Fibroblast of lung (primary cell): ENCODE measurements around the gene EFNB2. TPM values are rescaled to one million over a fixed set of nuclear protein-coding genes. Genes with fewer than 3 reads are reported as not detected.

Experiments
- DNase-seq, 2 donors: peaks; one replicate each; pipeline versions ENCODE4 v3.0.0 to v3.0.0-alpha.2; 2010; ENCODE audit warnings: low read depth in 2 of 2
- H2AFZ ChIP-seq: 2 replicates; pipeline ENCODE4 v1.5.1; 2012; ENCODE audit warnings: low read length, control low read depth, inconsistent platforms
- H3K27ac ChIP-seq: 2 replicates; pipeline ENCODE4 v1.5.1; 2011; ENCODE audit warnings: low read length, control low read depth; ENCODE audit not compliant: insufficient read depth
- H3K27me3 ChIP-seq: 2 replicates; pipeline ENCODE4 v1.5.1; 2011; ENCODE audit warnings: mild to moderate bottlenecking, low read length; ENCODE audit not compliant: control insufficient read depth, insufficient read depth
- H3K36me3 ChIP-seq: 2 replicates; pipeline ENCODE4 v1.5.1; 2011; ENCODE audit warnings: low read length; ENCODE audit not compliant: control insufficient read depth, insufficient read depth
- H3K4me1 ChIP-seq: 2 replicates; pipeline ENCODE4 v1.5.1; 2011; ENCODE audit warnings: low read length; ENCODE audit not compliant: control insufficient read depth, insufficient read depth; ENCODE audit errors: extremely low read depth
- H3K4me2 ChIP-seq: 2 replicates; pipeline ENCODE4 v1.5.1; 2011; ENCODE audit warnings: low read length, control low read depth; ENCODE audit not compliant: insufficient read depth; ENCODE audit errors: extremely low read depth
- H3K4me3 ChIP-seq, 4 experiments: fragments of 200-600 bp in 1 of 4; sonication (generic) in 1 of 4; replicated peaks in 1 of 4; 2 replicates each; pipeline ENCODE4 v1.5.1; 2011 to 2016; ENCODE audit warnings: low read length in 4 of 4, low read depth in 3 of 4, mild to moderate bottlenecking in 3 of 4, control low read depth in 2 of 4, inconsistent platforms in 1 of 4, mixed read lengths in 1 of 4; ENCODE audit not compliant: insufficient read depth in 1 of 4; ENCODE audit errors: control extremely low read depth in 1 of 4
- H3K79me2 ChIP-seq: 2 replicates; pipeline ENCODE4 v1.5.1; 2012; ENCODE audit warnings: mild to moderate bottlenecking, low read length, inconsistent platforms; ENCODE audit not compliant: control insufficient read depth, insufficient read depth
- H3K9ac ChIP-seq: 2 replicates; pipeline ENCODE4 v1.5.1; 2011; ENCODE audit warnings: mild to moderate bottlenecking, low read length, control low read depth; ENCODE audit not compliant: insufficient read depth
- H3K9me3 ChIP-seq: 2 replicates; pipeline ENCODE4 v1.5.1; 2012; ENCODE audit warnings: low read depth, low read length; ENCODE audit not compliant: control insufficient read depth, insufficient read depth
- H4K20me1 ChIP-seq: 2 replicates; pipeline ENCODE4 v1.5.1; 2011; ENCODE audit warnings: low read length; ENCODE audit not compliant: control insufficient read depth, insufficient read depth; ENCODE audit errors: extremely low read depth
- EZH2 ChIP-seq: IDR thresholded peaks from 2 replicates; pipeline ENCODE4 v1.5.1; 2012; ENCODE audit warnings: low read length, control low read depth, mild to moderate bottlenecking; ENCODE audit errors: missing control alignments
- polyA plus RNA-seq, 2 donors: library from polyadenylated mRNA; depleted of rRNA in 1 of 2; stranded (reverse) in 1 of 2; unstranded in 1 of 2; fragments of >200 nt; gene quantifications; 2 replicates each; pipeline ENCODE4 v1.2.1, GENCODE V29; 2011 to 2012; ENCODE audit warnings: missing spikeins in 1 of 2
- total RNA-seq: library from RNA; depleted of rRNA; stranded (reverse); fragments of >200 nt; gene quantifications from 2 replicates; pipeline ENCODE4 v1.2.1, GENCODE V29; 2014
- TF ChIP-seq, protein P1 (sequence below), 2 donors: IDR thresholded peaks in 1 of 2; conservative IDR thresholded peaks in 1 of 2; 1 replicate in 1 of 2; 2 replicates in 1 of 2; pipeline ENCODE4 v1.5.1; 2011 to 2012; ENCODE audit warnings: low read length in 2 of 2, control low read depth in 1 of 2, inconsistent platforms in 1 of 2, low read depth in 1 of 2, mild to moderate bottlenecking in 1 of 2

EFNB2 gene
- total and polyA plus RNA-seq, 2 donors (not counting 1 experiment from before 2014, with no cell fraction given): 13.5 to 20.0 TPM

DNA sequence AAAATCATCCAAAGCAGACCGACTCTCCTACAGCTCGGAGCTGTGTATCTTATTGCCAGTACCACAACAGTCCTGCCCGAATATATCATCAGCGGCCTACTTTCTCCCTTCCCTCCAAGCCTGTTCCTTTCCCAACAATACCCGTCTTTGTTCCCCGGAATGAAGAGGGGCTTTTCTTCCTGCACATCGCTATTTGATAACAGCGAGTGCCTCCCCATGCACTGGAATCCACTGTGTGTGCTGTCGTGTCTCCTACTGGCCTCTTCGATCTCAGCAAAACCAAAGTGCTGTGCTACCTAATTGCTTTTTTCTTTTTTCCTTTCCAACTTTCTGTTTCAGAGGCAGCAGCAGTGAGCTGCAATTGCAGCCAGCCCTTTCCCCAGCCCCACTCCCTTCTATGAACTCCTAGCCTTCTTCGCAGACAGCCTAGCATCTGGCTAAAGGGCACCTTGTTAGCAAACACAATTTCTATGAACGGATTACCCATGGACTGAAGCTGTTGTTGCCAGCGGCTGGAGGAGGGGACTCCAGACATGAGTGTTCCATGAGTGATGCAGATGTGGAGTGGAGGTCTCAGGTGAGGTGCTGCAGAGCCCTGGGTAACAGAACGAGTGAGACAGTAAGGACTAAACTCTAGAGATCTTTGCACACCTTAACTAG is 43.4 kb downstream of the EFNB2 start:
- TF ChIP-seq EZH2: no peak
- TF ChIP-seq, protein P1, sequence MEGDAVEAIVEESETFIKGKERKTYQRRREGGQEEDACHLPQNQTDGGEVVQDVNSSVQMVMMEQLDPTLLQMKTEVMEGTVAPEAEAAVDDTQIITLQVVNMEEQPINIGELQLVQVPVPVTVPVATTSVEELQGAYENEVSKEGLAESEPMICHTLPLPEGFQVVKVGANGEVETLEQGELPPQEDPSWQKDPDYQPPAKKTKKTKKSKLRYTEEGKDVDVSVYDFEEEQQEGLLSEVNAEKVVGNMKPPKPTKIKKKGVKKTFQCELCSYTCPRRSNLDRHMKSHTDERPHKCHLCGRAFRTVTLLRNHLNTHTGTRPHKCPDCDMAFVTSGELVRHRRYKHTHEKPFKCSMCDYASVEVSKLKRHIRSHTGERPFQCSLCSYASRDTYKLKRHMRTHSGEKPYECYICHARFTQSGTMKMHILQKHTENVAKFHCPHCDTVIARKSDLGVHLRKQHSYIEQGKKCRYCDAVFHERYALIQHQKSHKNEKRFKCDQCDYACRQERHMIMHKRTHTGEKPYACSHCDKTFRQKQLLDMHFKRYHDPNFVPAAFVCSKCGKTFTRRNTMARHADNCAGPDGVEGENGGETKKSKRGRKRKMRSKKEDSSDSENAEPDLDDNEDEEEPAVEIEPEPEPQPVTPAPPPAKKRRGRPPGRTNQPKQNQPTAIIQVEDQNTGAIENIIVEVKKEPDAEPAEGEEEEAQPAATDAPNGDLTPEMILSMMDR (conservative IDR thresholded peaks at IDR 0.05 in 1 of 2, IDR thresholded peaks at IDR 0.05 in 1 of 2; ENCODE audit: low read depth in 1 of 2, low read length in 2 of 2): no peak
- H3K9ac ChIP-seq: no peak overlapping the region
- H3K27me3 ChIP-seq: no peaks in the 10 kb centered on the region
- peaks cover 4% of the 10 kb centered on the region for H3K36me3 ChIP-seq
- DNase-seq: no peak
- H3K9me3 ChIP-seq: no peaks in the 10 kb centered on the region
- no peaks in the 10 kb centered on the region for H4K20me1 ChIP-seq
- no peaks in the 10 kb centered on the region for H3K4me1 ChIP-seq
- no peak overlapping the region for H3K4me3 ChIP-seq
- H3K27ac ChIP-seq: no peak overlapping the region
- no peaks in the 10 kb centered on the region for H3K79me2 ChIP-seq
- H3K4me2 ChIP-seq: no peak overlapping the region
- no peak overlapping the region for H2AFZ ChIP-seq

DNA sequence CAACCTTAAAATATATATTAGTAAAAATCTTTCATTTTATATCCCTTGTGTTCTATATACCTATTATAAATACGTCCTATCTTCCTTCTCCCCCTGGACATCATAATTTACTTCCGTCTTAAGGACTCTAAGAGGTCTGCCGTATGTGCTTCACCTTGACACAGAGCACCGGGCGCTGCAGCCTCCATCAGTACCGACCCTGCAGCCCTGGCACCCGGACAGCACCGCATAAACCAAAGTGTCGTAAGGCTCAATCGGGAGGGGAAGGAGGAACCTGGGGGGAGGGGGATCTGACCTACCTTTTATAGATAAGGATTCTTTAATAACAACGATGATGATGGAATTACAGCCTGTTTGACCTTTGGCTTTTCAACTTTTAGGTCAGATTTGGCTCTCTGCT is 44.0 kb downstream of the EFNB2 start:
- H3K4me2 ChIP-seq: no peak overlapping the region
- H3K27ac ChIP-seq: no peak overlapping the region
- H3K79me2 ChIP-seq: no peaks in the 10 kb centered on the region
- H4K20me1 ChIP-seq: no peaks in the 10 kb centered on the region
- no peaks in the 10 kb centered on the region for H3K4me1 ChIP-seq
- no peak overlapping the region for H3K9ac ChIP-seq
- no peak for DNase-seq
- TF ChIP-seq, protein P1 (conservative IDR thresholded peaks at IDR 0.05 in 1 of 2, IDR thresholded peaks at IDR 0.05 in 1 of 2; ENCODE audit: low read depth in 1 of 2, low read length in 2 of 2): no peak
- TF ChIP-seq EZH2: no peak
- H3K4me3 ChIP-seq: no peak overlapping the region
- H3K36me3 ChIP-seq: peaks cover 4% of the 10 kb centered on the region
- H3K27me3 ChIP-seq: no peaks in the 10 kb centered on the region
- H2AFZ ChIP-seq: no peak overlapping the region
- H3K9me3 ChIP-seq: no peaks in the 10 kb centered on the region

DNA sequence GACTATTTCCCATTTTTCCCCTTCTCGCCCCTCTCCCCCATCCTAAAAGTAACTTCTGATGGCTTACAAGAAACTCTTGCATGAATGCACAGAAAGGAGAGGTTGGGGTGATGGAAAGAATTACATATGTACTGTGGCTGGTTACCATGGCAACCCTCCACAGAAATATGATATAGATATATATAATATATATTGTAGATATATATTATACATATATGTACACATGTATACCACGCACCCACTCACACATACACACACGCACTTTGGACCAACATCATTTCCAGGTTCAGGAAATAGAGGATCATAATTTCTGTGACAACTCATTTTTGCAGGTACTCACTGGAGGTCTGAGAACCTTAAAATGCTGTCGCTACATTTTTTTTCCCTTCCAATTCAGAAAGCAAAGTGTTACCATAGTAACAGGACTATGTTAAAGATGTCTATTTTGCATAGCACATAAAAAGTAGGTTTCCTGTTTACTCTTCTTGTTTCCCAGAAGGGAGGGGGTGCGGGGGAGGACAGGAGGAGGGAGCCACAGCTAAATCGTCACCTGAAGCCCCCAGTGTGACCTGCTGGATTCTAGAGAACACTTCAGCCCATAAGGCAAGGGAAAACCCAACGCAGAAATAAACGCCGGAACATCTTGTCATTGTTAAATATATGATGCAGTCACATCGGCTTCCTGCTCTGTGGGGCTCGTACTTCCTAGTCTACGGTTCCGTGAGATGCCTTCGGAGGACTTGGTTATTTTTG is 44.7 kb downstream of the EFNB2 start:
- Histone ChIP-seq H2AFZ (no peak overlapping the region), H3K79me2 (no peaks in the 10 kb centered on the region), H3K27ac (no peak overlapping the region), H3K27me3 (no peaks in the 10 kb centered on the region), H3K4me3 (no peak overlapping the region), H3K4me1 (no peaks in the 10 kb centered on the region), H3K9me3 (no peaks in the 10 kb centered on the region), H3K9ac (no peak overlapping the region), H4K20me1 (no peaks in the 10 kb centered on the region), H3K36me3 (peaks cover 4% of the 10 kb centered on the region), H3K4me2 (no peak overlapping the region)
- TF ChIP-seq, protein P1 (conservative IDR thresholded peaks at IDR 0.05 in 1 of 2, IDR thresholded peaks at IDR 0.05 in 1 of 2; ENCODE audit: low read depth in 1 of 2, low read length in 2 of 2): no peak
- TF ChIP-seq EZH2: no peak
- no peak for DNase-seq
